Left cardiac atrium (tissue), 4 donors: Measurements from ENCODE around the gene UBE2S. TPM values are rescaled to one million over a fixed set of nuclear protein-coding genes. Genes with fewer than 3 reads are reported as not detected.
"Not testable (repeated sequence)": the region's sequence is repeated elsewhere in the genome, so short reads cannot be mapped to it uniquely, and the experiment has no call there.

Experiments used
- ATAC-seq, 2 donors: fragments of 200-7000 bp; cut with Tn5 transposase; one replicate each; pipeline ENCODE4 v1.9.1; 2020; ENCODE audit warnings: mild to moderate bottlenecking in 2 of 2, moderate library complexity in 2 of 2
- DNase-seq: peaks from one replicate; pipeline ENCODE4 v3.0.0-alpha.2; 2020
- intact Hi-C, 2 donors: fragments of 100-400 bp; cut with DNase I; formaldehyde crosslinking; loops; one replicate each; pipeline versions ENCODE4 v1.14.1 to v1.15.1; 2022 to 2023
- long read RNA-seq: library from polyadenylated mRNA; unstranded; transcript quantifications from one replicate; pipeline ENCODE4 v2.0.0, GENCODE V29; 2021
- total RNA-seq, 2 donors: library from RNA; stranded (reverse); fragmentation: NEBNext Ultra II Directional; extraction: Animal tissue kit (Norgen Biotek cat#: 25700); gene quantifications; one replicate each; pipeline ENCODE4 v1.2.1, GENCODE V29; 2021
- donor health status: DM: no; HTN: yes; CAD: no.
- donor health status: DM: no; HTN: yes; CAD: no; lungs with severe emphysema.
- donor health status: DM: yes; HTN: yes; CAD: no.
- donor health status: Dilated cardiomyopathy.

UBE2S gene
- total RNA-seq, result 10 to 100 TPM; 18.1 to 29.9 TPM
- long read RNA-seq, result 0 reads

DNA sequence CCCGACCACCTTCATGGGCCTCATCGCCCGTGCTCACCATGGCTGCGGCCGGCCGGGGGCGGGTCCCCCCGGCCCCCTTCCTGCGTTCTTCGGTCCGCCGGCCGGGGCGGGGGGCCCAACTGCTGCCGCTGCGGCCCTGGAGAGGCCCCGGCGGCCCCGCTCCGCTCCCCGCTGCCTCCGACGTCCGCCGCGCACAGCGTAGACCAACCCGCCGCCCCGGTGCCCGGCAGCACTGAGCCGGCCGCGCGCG, at the start of gene UBE2S:
Gene UBE2S (minus strand): TSS at position 239 of the 250 bp plus-strand sequence. CDS start 199 bp downstream, at position 40.
- ATAC-seq, intact Hi-C loops, DNase-seq: not testable (repeated sequence)

DNA sequence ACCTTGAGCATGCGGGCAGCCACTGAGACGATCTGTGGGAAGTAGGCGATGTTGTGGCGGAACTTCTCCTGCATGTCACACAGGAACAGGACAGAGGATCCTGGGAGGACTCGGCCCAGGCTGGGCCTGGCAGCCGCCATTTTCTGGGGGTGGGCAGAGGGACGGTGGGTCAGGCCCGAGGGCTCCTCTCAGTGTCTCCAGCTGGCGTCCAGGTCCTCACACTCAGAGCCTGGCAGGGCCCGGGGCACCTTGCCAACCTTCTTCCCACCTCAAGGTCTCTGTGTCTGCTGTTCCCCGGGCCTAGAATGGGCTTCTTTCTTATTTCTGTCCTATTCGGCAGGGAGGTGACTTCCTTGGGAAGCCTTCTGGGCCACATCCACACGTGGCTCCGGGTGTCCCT, 48.8 kb upstream of the UBE2S start:
- ATAC-seq (no peak), DNase-seq (no peak)
- intact Hi-C loops, result no loop called here

DNA sequence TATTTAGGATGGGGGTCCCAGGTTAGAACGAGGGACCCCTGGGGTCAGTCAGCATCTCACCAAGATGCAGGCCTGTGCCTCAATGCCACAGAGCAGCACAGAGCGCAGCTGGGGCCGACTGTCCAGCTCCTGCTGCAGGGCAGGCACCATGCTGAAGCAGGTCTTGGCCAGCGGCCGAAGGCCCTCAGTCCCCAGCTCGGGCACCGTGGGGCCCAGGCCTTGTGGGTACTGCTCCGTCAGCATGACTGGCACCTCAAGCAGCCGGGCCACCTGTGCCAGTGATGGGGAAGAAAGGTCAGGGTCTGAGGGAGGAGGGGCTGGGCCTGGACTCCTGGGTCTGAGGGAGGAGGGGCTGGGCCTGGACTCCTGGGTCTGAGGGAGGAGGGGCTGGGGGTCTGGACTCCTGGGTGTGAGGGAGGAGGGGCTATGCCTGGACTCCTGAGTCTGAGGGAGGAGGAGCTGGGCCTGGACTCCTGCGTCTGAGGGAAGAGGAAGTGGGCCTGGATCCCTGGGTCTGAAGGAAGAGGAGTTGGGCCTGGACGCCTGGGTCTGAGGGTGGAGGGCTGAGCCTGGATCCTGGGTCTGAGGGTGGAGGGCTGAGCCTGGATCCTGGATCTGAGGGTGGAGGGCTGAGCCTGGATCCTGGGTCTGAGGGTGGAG, 48.1 kb upstream of the UBE2S start:
- DNase-seq (no peak), ATAC-seq (no peak)
- intact Hi-C loops, result no loop called here

DNA sequence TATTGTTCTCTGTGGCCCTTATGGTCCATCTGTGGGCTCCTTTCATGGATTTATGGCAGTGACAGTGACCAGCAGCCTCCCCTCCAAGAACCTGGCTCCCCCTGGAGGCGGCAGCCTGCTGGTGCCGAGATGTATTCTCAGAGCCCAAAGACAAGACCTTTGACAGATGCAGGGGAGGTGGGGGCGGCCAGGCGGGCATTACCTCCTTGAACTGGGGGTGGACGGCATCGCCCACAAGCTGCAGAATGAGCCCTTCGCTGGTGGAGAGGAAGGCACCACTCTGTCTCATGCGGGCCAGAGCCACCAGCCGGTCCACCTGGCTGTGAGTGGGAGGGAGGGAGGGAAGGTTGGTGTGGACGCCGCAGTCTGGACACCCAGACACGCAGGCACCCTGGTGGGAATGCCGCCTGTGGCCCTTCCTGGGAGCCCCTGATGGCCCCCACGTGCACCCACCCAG, 47.2 kb upstream of the UBE2S start:
- DNase-seq (no peak), ATAC-seq (no peak)
- intact Hi-C loops, result no loop called here

DNA sequence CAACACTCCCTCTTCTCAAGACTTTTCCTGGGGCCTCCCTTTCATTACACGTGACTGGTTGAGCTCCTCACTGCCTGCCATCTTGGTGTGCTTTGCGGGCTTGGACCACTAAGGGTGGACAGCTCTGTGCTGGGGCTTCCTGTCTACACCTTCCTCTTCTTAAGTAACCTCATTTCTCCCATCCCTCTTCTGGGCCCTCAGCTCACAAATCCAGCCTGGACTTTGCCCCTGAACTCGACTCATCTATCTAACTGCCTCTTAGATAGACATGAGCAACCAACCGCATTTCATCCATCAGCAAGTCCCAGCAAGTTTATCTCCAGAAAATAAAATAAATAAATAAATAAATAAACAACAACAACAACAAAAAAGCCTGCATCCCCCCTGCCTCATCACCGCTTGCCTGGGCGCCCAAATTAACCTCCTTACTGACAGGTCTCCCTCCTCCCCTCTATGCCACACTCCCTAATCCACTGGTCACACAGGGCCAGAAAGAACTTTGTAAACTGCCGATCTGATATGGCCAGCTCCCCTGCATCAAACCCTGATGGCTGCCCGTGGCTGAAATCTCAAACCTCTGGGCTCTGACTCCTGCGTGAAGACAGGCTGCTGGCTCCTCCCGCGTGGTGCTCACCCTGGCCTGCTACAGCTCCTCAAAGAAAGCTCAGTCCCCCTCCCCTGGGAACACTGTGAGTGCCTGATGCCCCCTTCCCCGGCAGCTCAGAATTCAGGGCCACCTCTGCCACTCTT, 46.1 kb upstream of the UBE2S start:
- ATAC-seq, result no peak
- intact Hi-C loops, result no loop called here
- DNase-seq, result no peak

DNA sequence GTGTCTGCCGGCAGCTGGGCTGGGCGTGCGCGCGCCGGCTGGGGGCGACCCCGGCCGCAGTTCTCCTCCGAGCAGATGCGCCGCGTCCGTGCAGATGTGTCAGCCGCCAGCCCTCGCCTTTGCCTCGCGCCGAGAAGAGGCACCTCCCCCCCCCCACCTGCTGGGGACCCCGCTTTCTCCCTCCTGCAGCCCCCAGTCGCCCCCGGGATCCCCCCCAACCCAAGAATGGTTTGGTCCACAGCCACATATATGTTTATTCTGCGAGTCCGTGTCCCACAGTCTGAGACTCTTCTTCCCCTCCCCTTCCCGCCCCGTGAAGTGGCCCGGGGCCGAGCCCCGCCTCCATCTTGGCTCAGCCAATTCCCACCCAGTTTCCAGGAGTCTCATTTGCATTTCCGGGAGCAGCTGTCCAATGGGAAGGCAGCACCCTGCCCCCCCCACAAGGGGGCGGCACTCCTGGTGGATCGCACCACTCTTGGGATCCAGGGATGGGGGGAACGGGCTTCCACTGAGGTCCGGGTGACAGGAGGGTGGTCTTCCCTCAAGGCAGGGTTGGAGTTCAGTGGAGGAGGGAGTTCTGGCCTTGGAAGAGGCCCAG, 45.3 kb upstream of the UBE2S start:
- DNase-seq (peak; percentile 79), ATAC-seq (peak; percentile 87 to 90)
- intact Hi-C loops, result no loop called here

DNA sequence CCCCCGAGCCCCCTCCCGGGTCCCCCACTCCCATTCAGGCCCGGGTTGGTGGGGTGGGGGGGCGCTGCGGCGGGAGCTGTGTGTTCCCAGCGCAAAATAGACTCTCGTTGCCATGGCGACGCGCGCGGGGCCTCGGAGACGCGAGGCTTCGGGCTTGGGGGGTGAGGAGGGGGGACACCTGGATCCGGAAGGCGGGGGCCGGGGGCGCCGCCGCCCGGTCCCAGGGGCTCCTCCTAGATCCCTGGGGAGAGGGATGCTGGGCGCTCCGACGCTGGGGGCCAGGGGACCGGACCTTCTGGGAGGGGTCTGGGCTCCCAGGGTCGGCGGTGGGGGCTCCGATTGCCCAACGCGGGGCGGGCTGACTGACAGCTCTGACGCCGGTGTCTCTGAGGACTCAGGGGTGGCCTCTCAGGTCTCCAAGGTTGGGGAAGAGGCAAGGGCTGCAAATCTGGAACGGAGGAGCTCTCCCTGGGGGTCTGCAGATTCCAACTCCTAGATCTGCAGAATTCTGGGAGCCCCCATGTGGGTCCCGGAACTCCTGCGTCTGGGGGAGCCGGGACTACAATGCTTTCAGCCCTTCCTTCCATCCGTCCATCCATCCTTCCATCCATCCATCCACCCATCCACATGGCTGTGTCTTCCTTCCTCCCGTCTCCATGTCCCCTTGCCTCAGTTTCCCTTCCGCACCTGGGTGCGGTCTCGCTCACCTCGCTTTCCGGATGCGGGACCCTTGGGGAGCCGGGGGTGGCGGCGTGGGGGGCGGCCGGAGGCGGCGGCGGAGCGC, 44.6 kb upstream of the UBE2S start:
- intact Hi-C loops, result no loop called here
- ATAC-seq (no peak), DNase-seq (no peak)

DNA sequence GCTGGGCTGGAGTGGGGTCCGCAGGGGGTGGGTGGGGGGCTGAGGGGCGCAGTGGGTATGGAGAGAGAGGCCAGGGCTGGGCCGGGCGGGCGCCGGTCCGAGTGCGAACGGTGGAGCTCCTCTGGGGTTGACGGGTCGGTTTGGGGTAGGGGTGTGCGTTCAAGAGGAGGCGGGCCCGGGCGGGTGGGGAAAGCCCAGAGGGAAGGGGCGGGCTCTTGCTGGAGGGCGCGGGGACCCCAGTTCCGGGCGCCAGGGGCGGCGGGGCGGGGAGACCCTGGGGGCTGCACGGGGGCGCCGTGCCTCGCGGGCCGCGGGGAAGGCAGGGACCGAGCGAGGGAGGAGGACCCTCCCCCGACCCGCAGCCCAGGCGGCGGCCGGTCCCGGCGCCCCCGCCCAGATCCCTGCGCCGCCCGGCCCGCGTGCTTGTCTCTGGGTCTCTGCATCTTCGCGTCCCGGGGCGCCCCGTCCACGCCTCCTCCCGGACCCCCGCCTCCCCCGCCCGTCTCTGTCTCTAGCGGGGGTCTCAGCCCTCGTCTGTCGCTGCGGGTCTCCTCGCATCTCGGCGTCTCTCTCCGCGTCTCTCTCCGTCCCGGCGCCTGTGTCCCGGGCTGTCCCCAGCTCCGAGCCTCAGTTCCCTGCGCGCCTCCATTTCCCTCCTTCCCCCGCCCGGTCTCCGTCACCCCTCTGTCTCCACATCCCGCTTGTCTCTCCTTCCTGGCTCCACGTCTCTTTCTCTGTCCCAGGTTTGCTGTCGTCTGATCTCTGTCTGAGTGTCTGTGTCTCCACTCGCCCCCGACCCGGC, 43.8 kb upstream of the UBE2S start:
- DNase-seq (no peak), ATAC-seq (no peak)
- intact Hi-C loops, result no loop called here

DNA sequence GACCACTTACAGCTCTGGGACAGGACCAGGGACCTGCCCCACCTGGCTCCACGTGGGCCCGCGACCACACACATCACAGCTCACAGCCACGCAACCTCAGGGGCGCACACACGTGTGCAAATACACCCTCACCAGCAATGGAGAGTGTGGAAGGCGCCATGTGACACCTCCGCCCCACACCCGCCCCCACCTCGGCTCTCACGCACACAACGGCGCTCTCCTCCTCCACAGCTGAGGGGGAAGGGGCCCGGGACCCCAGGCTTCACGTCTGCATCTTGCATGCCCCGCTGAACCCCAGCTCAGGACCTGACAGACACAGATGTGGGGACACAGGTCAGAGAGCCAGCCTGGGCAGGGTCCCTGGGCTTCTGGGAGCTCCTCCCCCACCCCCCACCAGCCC, 41.9 kb upstream of the UBE2S start:
- intact Hi-C loops, result no loop called here
- no peak for ATAC-seq
- DNase-seq, result no peak

DNA sequence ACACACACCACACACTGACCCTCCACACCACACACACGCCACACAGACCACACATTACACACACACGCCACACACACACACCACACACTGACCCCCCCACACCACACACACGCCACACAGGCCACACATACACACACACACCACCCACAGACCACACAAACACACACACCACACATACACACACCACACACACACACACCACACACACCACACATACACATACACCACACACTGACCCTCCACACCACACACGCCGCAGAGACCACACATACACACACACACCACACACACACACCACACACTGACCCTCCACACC, 40.5 kb upstream of the UBE2S start:
- ATAC-seq, DNase-seq, intact Hi-C loops: not testable (repeated sequence)

DNA sequence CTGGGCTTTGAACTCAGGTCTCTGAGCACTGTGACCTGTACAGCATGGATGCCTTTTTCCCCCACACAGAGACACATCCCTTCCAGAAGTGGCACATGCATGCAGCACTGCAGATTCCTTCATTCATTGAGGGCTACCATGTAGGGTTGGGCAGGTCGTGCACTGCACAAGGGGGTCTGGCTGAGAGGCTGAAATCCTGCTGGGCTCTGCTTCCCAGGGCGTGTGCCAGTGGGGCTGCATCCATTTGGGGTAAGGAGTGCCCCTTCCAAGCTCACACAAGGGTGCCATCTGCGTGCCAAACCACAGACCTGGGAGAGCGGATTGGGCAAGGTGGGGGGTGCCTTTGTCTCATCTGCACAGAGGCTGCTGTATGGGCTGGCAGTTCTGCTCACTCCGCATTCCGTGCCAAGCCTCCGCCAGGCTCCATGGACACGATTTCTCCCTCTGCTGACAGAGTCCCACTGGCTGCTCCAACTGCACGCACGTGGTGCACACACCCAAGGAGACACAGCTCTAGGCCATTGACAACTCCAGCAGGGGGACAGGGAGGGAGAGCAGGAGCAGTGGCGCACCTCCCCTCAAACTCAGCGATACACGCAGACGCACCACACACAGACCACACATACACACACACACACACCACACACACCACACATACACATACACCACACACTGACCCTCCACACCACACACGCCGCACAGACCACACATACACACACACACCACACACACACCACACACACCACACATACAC, 40.0 kb upstream of the UBE2S start:
- no peak for DNase-seq
- intact Hi-C loops, result no loop called here
- peak in 1 of 2 donors; percentile 54 for ATAC-seq

DNA sequence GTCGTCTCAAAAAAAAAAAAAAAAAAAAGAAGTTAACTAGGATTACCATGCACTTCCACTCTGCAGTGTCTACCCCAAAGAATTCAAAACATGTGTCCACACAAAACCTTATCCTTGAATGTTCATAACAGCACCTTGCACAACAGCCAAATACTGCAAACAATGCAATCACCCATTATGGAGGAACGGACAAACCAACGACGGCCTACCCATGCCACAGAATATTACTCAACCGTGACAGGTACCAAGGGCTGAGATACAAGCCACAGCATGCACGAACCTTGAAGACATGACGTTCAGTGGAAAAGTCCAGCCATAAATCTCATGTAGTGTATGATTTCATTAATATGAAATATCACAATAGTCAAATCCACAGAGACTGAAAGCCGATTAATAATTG, 38.5 kb upstream of the UBE2S start:
- no peak for DNase-seq

DNA sequence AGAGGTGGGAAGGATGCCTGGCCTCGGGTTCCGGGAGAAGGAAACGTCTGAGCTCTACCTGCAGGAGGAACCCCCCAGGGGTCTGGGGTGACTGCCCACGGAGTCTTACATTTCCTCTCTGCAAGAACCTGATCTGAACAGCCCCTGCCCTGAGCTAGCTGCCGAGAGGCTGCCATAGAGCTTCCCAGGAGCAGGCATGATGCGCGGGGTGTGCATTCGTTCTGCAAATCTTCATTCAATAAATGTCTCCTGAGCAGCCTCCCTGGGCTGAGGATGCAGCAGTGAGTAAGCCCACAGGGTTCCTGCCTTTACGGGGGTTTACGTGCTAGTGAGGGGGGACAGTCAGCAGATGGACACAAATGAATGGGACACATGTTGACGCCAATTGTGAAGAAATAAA, 37.1 kb upstream of the UBE2S start:
- DNase-seq (no peak), ATAC-seq (no peak)
- intact Hi-C loops, result no loop called here

More for the DNA sequence above, 38.5 kb upstream of the UBE2S start:
- no peak for ATAC-seq
- intact Hi-C loops, result no loop called here

DNA sequence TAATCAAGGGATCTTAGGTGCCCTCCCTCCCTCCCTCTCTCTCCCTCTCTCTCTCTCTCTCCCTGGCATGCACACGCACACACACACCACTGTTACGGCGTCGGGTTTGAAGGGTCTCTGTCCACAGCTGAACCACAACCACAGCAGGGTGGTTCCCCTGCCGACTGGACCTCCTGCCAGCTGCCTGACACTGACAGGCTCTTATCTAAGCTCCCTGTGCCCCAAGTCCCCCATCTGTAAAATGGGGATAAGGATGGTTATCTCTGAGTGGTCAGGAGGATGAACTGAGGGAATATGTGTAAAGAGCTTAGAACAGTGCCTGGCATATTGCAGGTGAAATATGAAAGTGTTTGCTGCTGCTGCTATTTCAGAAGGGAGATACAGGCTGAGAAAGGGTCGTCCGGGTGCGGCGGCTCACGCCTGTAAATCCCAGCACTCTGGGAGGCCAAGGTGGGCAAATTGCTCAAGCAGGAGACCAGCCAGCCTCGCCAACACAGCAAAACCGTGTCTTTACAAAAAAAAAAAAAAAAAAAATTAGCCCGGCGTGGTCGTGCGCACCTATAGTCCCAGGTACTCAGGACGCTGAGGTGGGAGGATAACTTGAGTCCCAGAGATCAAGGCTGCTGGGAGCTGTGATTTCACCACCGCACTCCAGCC, 36.4 kb upstream of the UBE2S start:
- ATAC-seq, result no peak
- DNase-seq, result no peak
- intact Hi-C loops, result no loop called here

DNA sequence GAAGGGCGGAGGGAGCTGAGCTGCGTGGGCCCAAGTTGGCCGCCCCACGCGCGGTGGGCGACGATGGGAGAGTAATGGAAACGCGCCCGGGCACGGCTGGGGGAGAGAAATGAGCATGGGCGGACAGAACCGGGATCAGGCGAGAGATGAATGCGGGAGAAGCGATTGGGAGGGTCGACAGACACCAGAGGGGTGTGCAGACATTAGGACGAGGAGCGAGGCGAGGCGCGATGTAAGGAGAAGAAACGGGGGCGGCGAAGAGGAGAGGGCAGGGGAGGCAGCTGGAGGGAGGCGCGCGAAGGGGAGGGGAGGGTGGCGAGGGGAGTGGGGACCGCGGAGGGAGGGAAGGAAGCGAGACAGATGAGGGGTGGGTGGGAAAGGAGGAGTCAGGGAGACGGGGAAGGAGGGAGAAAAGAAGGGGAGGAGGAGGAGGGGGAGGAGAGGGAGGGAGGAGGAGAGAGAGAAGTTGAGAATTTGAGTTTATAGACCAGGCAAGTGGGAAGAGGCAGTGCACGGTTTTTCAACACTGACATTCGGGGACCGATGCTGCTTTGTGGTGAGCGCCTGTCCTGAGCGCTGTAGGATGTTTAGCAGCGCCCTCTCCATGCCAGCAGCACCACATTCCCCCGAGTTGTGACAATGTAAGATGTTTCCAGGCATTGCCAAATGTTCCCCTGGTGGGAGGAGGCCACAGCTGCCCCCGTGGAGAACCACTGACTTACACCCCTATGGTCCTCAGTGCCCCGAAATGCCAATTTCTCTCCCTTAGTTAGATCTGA, 35.6 kb upstream of the UBE2S start, which contains the start of gene SHISA7:
Gene SHISA7 (minus strand): TSS at position 256 of the 779 bp plus-strand sequence. CDS start 437 bp downstream, outside the sequence.
- DNase-seq (no peak), ATAC-seq (no peak)
- intact Hi-C loops, result no loop called here

DNA sequence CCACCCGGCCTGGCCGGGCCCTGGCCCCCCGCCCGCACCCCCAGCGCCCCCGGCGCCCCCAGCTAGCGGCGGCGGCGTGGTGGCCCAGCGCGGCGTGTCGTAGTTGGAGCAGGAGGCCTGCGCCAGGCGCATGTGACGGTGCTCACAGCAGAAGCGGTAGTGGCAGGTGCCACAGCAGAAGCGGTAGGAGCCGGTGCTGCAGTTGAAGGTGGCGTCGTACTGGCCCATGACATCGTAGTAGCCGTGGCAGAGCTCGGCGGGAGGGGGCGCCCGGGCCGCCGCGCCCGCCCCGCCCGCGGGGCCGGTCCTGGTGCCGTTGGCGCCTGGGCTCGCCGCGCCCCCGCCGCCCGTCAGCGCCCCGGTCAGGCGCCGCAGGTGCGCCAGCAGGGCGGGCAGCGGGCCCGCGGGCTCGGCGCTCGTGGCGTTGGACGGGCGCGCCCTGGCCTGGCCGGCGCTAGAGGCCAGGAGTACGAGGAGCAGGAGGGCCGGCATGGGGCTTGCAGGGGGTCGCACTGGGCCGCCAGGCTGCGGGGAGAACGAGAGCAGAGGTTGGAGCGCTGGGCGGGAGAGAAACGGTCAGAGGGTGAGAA, 34.9 kb upstream of the UBE2S start:
- no peak for DNase-seq
- intact Hi-C loops, result no loop called here
- ATAC-seq, result no peak
